Renal cortical epithelial cell (primary cell): ENCODE results near the gene VTA1. TPM values are rescaled to one million over a fixed set of nuclear protein-coding genes. Genes with fewer than 3 reads are reported as not detected.
"Not testable (repeated sequence)": the region's sequence is repeated elsewhere in the genome, so short reads cannot be mapped to it uniquely, and the experiment has no call there.

Experiments
- DNase-seq: peaks from one replicate; pipeline ENCODE4 v3.0.0-alpha.2; 2011; ENCODE audit warnings: low read depth
- total RNA-seq: library from RNA; depleted of rRNA; stranded (reverse); fragments of >200 nt; gene quantifications from 2 replicates; pipeline ENCODE4 v1.2.3, GENCODE V29; 2014

VTA1 gene, protein sequence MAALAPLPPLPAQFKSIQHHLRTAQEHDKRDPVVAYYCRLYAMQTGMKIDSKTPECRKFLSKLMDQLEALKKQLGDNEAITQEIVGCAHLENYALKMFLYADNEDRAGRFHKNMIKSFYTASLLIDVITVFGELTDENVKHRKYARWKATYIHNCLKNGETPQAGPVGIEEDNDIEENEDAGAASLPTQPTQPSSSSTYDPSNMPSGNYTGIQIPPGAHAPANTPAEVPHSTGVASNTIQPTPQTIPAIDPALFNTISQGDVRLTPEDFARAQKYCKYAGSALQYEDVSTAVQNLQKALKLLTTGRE
- 75.7 and 81.4 TPM in 2 replicates for total RNA-seq

DNA sequence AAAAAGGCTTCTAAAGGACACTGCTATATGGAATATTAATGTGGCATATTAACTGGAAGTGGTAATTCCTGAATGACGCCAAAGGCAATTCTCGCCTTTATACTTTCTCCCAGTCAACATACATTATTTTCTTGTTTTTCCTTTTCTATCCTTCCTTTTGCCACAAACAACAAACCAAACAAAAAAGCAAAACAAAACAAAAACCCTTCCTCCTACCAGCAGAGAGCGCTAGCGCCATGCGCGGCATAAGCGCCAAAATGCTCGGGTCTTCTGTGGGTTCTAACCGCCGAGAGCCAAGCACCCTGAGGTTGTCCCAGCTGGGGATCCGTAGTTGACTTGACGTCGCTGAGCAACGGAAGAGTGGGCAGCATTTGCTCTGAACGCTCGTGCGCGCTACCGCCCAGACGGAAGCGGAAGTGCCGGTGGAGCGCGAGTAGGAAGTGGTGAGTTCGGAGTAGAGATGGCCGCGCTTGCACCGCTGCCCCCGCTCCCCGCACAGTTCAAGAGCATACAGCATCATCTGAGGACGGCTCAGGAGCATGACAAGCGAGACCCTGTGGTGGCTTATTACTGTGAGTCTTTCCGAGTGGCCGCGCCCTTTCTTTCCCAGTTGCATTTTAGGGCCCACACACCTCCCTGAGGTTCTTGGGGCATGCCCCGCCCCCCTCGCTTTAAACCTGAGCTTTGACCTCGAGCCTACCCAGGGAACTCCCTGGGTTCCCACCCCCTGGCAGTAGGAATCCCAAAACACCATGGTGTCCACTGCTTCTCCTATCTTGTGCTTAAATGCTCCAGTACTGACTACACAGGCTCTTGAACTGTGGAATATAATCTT lies at the start of gene VTA1, which contains the start of gene NMBR:
Gene VTA1, plus strand, starts transcription at position 436 of the 835 bp plus-strand sequence. Its CDS starts 25 bp downstream, at position 461.
Gene NMBR, minus strand, starts transcription at position 295 of the 835 bp plus-strand sequence. CDS start 58,464 bp downstream, outside the sequence.
- peak; percentile 99 for DNase-seq

DNA sequence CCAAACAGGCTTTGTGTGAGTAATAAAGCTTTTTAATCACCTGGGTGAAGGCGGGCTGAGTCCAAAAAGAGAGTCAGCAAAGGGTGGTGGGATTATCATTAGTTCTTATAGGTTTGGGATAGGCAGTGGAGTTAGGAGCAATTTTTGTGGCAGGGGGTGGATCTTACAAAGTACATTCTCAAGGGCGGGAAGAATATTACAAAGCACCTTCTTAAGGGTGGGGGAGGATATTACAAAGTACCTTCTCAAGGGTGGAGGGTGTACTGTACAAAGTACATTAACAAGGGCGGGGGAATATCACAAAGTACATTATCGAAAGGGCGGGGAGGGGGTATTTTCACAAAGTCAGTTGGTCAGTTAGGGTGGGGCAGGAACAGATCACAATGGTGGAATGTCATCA lies 42.2 kb upstream of the VTA1 start:
- not testable (repeated sequence) for DNase-seq

DNA sequence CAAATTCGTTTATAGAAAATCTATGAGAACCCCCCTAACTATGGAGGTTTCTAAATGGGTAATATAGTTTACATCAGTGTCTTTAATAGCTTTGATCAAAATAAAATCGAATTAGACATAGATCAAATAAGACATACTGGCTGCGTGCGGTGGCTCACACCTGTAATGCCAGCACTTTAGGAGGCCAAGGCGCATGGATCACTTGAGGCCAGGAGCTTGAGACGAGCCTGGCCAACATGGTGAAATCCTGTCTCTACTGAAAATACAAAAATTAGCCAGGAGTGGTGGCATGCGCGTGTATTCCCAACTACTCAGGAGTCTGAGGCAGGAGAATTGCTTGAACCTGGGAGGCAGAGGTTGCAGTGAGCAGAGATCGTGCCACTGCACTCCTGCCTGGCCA lies 36.2 kb upstream of the VTA1 start:
- DNase-seq, result not testable (repeated sequence)

DNA sequence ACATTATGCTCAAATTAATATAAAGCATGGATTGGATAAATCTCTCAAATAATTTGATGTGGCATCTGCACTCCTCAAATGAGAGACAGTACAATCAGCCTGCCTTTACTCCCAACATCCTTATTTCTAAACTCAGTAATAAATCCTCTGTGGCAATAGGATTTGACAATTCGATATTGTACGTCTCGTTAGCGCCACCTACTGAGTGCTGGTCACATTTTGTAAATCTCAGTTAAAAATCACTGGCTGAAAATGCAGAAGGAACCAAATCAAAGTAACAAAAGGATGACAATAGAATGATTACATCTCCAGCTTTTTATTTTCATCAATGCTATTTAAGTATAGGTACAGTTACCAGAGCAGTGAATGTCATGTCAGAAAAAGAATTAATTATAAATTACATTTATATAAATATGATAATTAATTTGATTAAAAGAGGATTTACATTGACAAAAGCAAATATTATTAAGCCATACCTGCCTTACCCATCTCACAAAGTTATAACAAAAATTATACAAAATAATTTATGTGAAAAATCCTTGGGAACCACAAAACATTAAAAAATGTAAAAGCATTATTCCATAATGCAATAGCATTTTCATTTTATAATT lies 34.5 kb upstream of the VTA1 start:
- peak; percentile 78 for DNase-seq

DNA sequence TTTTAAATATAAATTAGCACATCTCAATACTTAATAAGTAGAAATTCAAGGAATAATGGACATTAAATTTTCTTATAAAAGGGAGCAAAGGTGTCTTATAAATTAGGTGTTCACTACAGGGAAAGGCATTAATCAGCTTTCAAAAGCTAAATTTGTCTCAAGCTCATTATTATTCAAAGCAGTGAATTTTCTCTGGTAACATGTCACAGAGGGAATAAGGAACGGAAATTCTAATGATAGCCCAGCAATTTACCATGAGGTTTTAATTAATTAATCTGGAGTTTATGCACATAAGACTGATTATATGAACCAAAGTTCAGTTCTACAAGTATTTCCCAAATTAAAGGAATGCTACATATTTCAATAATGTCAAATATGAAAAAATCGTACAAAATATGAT lies 29.7 kb upstream of the VTA1 start:
- DNase-seq, result no peak

DNA sequence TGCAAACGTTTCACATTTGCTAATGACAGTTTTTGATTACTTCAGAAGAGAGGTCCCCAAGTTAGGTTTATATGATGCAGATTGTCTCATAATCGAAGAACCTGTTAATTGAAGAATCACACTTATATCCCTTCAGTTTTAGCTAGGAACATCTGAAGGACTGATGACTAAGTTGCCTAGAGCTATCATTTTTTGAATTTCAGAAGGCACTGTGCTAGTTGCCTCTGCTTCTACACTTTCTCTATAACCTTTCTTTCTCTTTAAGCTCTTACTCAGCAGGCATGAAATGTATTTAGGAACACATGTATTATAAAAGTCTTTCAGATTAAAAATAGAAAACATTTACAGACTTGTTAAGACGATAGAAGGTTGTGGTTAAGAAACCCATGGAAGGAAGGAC lies 28.7 kb upstream of the VTA1 start:
- DNase-seq, result no peak

DNA sequence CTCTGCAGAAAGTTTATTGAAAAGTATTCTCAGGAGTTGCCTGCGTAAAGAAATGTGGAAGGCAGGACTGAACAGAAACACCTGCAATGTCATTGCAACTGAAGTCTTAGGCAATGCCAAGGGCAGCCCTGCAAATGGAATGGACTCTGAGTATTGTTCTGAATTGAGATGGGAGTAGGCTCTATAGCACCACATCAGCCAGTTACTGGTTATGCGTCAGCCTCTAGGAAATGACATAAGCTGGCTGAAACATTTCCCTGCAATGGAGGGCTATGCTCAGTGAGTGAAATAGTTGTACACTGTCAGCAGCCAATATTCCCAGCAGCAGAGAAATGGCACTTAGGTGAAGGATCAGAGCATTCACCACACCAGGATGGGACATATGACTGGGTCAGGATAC lies 28.1 kb upstream of the VTA1 start:
- no peak for DNase-seq

DNA sequence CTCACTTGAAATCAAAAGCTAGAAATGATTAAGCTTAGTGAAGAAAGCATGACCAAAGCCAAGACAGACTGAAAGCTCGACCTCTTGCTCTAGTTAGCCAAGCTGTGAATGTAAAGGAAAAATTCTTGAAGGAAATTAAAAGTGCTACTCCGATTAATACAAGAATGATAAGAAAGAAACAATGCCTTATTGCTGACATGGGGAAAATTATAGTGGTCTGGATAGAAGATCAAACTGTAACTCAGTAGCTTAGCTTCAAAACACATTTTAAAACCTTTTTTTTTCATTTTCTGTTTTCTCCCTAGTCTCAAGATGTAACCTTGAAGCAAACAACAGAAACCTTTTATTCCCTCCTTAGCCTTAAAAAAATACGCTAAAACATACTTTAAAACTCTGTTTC lies 25.7 kb upstream of the VTA1 start:
- DNase-seq, result peak; percentile 4

DNA sequence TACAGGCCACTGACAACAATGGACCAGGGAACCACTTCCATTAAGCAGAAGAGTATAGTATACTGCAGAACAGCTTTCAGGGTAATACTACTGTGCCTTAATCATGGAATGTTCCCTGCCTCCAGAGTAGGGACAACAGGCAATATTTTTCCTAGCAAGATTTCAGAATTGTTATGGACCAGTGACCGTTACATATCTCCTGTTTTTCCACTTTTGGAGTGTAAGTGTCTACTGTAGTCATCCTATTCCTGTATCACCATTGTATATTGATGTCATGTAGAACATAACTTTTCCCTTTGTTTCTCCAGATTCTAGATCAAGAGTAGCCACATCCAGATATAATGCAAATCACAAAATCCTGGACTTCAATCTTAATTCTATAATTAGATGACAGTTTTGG lies 16.2 kb upstream of the VTA1 start:
- DNase-seq, result no peak

DNA sequence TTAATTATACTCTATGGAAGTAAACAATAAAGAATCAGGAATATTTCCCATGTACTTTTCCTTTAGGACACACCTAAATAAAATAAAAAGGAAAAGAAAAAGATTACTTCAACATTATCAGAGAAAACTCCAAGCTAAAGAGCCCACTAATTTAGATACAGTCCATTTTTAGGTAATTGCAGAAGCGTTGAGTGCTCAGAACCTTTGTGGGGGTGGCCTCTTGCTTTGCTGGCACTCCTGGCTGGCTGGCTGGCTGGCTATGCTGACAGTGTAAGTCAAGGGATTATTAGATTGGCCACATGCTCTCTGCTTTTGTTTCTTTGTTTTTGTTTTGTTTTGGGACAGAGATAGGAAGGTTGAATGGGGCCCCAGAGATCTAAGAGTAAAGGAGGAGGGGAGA lies 14.4 kb upstream of the VTA1 start, which contains the start of gene GJE1:
Gene GJE1, plus strand, starts transcription at position 301 of the 400 bp plus-strand sequence. CDS start 234 bp downstream, outside the sequence.
- no peak for DNase-seq

DNA sequence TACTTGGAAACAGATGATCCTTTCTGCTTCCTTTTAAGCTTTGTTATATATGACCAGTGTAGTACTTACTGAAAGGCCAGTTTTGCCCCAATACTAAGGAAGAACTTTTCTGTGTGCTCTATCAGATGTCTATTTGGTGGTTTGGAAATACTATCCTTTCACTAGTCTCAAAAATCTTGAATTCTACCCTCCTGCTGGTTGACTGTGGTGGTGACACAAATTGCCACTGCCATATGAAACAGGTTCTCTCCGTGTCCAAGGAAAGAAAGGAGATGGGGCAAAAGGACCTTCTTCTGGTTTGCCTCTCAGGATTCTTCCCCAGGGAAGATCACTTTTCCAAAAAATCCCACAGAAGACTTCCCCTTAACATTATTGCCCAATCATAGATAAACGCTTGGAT lies 8.2 kb upstream of the VTA1 start:
- no peak for DNase-seq

DNA sequence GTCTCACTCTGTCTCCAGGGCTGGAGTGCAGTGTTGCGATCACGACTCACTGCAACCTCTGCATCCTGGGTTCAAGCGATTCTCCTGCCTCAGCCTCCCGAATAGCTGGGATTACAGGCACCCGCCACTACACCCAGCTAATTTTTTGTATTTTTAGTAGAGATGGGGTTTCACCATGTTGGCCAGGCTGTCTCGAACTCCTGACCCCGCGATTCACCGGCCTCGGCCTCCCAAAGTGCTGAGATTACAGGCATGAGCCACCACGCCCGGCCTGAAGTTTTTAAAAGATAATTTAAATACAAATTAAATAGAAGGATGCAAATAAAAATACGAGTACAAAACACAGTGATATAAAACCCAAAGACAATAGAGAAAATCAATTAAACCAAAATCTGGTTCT lies 5.5 kb upstream of the VTA1 start:
- not testable (repeated sequence) for DNase-seq

DNA sequence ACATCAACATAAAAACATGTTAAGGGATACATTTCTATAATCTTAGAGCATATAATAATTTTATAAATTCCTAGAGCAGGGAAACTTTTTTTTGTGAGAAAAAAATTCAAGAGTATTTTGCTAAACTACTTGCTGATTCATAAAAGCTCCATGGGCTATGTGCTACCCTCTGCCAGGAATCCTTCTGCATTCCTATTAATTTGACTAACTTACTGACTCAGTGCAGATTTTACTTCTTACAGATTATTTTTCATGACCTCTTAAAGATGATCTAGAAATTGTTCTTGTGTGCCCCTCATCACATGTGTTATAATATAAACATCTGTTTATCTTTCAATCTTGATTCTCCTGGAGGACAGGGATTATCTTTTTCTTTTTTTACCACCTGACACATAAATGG lies 5.7 kb downstream of the VTA1 start:
- peak; percentile 20 for DNase-seq

DNA sequence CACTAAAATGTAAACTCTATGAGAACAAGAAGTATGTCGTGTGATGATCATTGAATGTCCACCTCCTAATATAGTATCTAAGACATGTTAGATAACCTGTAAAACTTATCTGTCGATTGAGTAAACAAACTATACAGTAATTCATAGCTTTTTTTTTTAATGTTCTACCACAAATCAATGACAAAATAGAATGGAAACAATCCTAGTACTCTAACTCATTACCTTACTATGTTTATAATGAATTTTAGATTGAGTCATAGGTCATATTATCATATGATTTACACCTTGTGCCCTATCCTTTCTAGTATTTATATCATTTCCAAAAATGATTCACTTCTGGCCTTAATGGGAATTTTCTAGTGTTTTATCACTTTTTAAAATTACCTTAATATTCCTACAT lies 6.1 kb downstream of the VTA1 start:
- DNase-seq, result no peak

DNA sequence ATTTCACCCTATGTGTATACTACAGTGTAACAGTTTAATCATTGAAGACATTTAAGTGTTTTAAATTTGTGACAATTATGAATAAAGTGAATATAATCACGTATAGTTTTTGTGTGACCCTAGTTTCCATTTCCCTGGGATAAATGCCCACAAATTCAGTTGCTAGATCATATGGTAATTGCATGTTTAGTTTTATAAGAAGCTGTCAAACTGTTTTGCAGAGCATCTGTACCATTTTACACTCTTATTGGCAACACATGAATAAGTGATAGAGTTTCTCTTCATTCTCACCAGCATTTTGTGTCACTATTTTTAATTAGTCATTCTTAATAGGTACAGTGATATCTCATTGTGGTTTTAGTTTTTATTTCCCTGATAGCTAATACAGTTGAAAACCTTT lies 7.3 kb downstream of the VTA1 start:
- DNase-seq, result no peak

DNA sequence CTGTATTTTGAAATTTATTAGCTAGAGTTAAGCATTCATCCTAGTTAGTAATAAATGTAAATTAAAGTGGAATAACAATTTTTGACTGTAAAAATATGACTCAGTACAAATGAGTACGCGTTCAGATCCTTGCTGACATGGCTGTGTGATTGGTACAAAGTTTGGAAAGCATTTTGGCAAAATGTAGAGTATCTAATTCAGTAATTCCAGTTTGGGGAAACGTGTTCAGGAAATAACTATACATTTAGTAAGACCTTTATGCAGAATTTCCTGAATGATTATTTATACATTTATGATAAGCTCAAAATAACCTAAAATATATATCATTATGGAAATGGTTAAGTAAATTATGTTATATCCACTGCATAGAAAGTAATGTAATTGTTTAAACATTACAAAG lies 8.0 kb downstream of the VTA1 start:
- no peak for DNase-seq

DNA sequence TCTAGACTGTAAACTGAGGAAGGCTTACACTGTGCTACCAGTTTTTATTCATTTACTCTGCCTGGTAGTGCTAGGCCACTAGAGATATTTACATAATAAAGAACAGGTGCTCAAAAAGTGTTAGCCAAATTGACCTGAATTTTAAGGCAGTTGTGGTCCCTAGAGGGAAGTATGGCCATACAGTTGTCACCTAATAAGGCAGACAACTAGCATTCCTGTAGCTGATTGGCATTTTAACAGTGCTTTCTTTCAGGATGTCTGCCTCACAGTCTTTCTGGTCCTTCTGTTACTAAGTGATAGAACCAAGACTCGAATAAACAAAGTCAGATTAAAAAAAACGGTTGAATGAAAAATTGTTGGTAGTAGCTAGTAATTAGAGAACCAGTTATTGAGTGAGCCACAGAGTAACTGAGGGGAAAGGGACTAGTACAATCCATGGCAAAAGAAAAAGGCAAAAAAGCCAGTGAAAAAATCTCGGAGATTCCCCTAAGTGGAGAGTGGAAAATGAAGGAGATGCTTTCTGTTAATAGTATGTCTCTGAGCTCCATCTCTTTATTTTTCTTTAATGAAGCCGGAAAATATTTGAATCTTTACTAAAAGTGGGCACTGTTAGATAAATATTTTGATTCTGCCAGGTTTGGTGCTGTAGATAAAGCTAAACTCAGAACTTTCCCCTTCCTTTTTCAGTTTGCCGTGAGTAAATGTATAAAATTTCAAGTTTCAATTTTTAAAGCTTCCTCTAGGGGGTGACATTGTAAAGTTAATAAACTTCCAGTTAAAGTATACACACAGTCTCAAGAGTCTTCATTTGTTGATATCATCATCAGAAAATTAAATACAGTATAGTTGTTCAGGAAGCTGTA lies 9.1 kb downstream of the VTA1 start:
- DNase-seq, result peak; percentile 47

DNA sequence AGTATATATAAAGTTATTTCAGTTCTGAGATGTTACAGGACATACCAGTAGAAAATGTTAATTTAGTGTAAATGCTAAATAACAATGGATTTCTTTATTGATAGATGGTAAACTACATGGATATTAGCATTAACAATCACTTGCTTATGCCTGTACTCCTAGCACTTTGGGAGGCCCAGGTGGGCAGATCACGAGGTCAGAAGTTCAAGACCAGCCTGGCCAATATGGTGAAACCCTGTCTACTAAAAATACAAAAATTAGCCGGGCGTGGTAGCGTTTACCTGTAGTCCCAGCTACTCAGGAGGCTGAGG lies 9.7 kb downstream of the VTA1 start:
- DNase-seq, result not testable (repeated sequence)

DNA sequence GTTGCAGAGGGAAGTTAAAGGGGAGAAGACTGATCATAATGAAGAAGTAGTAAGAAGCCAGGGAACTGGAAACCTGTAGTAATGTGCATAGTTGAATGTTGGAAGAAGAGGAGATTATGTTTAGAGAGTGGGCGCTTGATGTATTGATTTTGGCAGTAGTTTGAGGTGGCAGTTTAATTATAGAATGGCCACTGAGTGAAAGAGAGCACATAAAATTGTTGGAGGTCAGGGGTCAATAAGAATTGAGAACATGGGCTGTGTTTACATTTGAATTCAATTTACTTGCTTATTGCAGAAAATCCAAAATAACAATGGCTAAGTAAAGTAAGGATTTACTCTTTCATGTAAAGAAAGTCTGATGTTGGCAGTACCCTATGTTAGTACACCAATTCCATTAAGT lies 15.7 kb downstream of the VTA1 start:
- DNase-seq, result no peak

DNA sequence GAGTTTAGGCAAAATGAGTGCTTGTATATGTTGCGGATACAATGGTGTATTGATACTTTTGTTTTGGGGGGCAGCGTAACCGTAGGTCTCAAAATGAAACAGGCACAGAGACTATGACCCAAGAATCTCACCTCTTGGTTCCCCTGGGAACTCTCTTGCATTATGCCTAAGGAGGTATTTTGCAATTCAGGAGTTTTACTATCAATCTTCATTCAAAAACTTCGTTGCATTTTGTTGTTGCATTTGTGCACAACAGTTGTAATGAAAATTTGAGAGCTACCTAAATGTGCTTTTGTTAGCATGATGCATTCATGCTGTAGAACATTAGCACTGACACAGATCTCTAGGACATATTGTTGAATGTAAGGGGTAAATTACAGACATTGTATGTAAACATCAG lies 18.2 kb downstream of the VTA1 start:
- DNase-seq, result no peak

DNA sequence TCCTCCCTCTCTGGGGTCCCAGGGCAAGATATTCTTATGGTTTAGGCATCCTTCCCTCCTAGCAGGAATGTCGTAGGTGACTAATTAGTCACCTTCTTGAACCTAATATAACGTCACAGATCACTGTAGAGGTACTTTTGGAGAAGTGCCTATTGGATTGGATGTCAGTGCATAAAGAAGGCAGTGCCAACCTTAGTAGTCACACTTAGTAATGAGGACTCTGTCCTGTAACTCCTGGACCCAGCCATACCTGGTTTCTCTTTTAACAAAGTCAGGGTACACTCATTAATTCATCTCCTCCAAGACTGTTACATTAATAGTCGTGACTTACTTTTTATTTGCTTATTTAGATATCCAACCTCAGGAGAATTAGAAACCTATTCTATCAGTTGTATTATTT lies 20.0 kb downstream of the VTA1 start:
- DNase-seq, result no peak

DNA sequence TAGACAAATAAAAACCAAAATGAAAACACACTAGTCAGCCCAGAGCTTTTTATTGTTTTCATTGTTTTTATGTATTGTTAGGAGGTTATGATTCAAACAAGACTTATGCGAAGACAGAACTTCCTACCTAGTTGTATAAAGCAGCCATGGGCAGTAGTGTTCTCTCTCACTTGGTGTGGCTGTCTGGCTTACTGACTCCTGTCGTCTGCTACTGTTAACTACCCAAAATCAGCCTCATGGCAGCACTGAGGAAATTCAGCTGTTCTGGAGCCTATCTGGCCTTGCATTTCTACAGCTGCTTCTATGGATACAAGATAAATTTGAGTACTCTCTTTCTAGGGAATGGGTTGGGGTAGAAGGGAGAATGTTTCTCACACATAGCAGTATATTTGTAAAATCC lies 20.4 kb downstream of the VTA1 start:
- DNase-seq, result no peak
